Measurements from ENCODE around the gene RAP1GAP2. TPM values are rescaled to one million over a fixed set of nuclear protein-coding genes. Genes with fewer than 3 reads are reported as not detected.

Gene RAP1GAP2
- total and polyA plus RNA-seq, 2 of the 8 experiments (the other 6 are each of a cell fraction or from before 2014, with no cell fraction given), result 24.0 to 63.8 TPM

DNA sequence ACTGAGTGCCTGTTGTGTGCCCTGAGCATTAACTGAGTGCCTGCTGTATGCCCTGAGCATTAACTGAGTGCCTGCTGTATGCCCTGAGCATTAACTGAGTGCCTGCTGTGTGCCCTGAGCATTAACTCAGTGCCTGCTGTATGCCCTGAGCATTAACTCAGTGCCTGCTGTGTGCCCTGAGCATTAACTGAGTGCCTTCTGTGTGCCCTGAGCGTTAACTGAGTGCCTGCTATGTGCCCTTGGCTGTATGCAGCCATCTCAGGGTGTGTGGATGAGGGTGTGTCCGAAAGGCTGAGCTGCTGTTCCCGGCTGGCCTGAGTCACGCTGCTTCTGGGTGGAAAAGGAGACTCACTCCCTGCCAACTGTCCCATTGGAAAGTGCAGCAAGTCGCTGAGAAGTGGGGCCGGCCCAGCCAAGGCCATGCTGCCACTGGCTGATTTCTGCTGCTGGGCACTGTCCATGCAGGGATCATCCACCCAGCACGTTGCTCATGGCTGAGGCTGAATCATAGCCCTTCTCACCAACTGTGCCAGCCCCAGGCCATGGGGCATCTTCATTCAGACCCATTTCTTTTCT, 153.3 kb downstream of the RAP1GAP2 start:
- Histone ChIP-seq H3K56ac (replicated peaks; ENCODE audit: insufficient read length, low read depth, low read length) (no peak overlapping the region), H3K4me1 (replicated peaks in 1 of 4; ENCODE audit: control insufficient read depth in 3 of 4, insufficient read depth in 4 of 4, low read length in 3 of 4) (peaks cover 0 to 3% (median 0%) of the 10 kb centered on the region in 4 experiments; a peak in 1 of 7 replicates), H3K79me2 (ENCODE audit: control insufficient read depth in 1 of 2, insufficient read depth in 2 of 2, low read length in 2 of 2) (peaks cover 0 to 8% of the 10 kb centered on the region in 2 experiments; a peak in 1 of 4 replicates), H3K4me3 (ENCODE audit: extremely low read depth in 1 of 4, insufficient read depth in 2 of 4, low read depth in 3 of 4, low read length in 4 of 4) (no peak overlapping the region), H2BK15ac (ENCODE audit: low read length) (no peak overlapping the region), H2AFZ (ENCODE audit: low read length) (no peak overlapping the region), H4K20me1 (replicated peaks in 1 of 2; ENCODE audit: control insufficient read depth in 1 of 2, insufficient read depth in 2 of 2, low read length in 2 of 2) (peaks cover 6 to 13% of the 10 kb centered on the region in 2 experiments), H4K91ac (replicated peaks; ENCODE audit: insufficient read length, low read length) (no peak overlapping the region), H3K23me2 (ENCODE audit: low read depth, low read length) (no peaks in the 10 kb centered on the region), H3K9me3 (ENCODE audit: insufficient read depth in 2 of 2, low read depth in 1 of 2, low read length in 1 of 2) (no peaks in the 10 kb centered on the region), H2BK20ac (ENCODE audit: low read length) (no peak overlapping the region), H3K36me3 (ENCODE audit: control insufficient read depth in 2 of 4, insufficient read depth in 4 of 4, low read length in 3 of 4) (no peaks in the 10 kb centered on the region), H3K23ac (ENCODE audit: insufficient read length) (no peak overlapping the region), H3K9ac (replicated peaks in 1 of 4; ENCODE audit: extremely low read depth in 1 of 4, low read depth in 3 of 4, low read length in 3 of 4) (no peak overlapping the region), H3K4me2 (ENCODE audit: insufficient read depth in 1 of 2, low read depth in 2 of 2, low read length in 2 of 2) (no peak overlapping the region), H2AK5ac (ENCODE audit: low read depth, low read length) (no peak overlapping the region), H2BK12ac (ENCODE audit: low read depth, low read length) (no peak overlapping the region), H3K79me1 (ENCODE audit: low read depth, low read length) (peaks cover 11% of the 10 kb centered on the region), H3K27me3 (replicated peaks in 1 of 4; ENCODE audit: control insufficient read depth in 3 of 4, extremely low read depth in 1 of 4, insufficient read depth in 3 of 4, low read length in 3 of 4) (no peaks in the 10 kb centered on the region), H3K27ac (ENCODE audit: low read depth, low read length) (no peak overlapping the region), H3K4ac (replicated peaks; ENCODE audit: insufficient read length, low read depth, low read length) (no peak overlapping the region), H2BK5ac (ENCODE audit: low read depth, low read length) (no peak overlapping the region), H2BK120ac (replicated peaks; ENCODE audit: low read depth, low read length) (no peak overlapping the region), H3K14ac (ENCODE audit: insufficient read length) (no peak overlapping the region), H4K5ac (ENCODE audit: insufficient read length, low read depth, low read length) (no peak overlapping the region), H3K18ac (ENCODE audit: extremely low read depth, low read length) (no peak overlapping the region), H4K8ac (ENCODE audit: extremely low read depth, insufficient read depth, low read length) (no peak overlapping the region)
- FAIRE-seq (no peak), DNase-seq (ENCODE audit: low read depth in 1 of 2, low spot score in 2 of 2) (no peak)
- ChIA-PET POLR2A (ENCODE audit: partially characterized antibody) (no interaction called here), CTCF (ENCODE audit: partially characterized antibody) (interaction anchor here (0.6 to 1.7 kb wide), 3 partner anchors 12 to 162 kb away, joined by 4 to 7 read pairs (median 5); no protein-coding TSS in a partner anchor)
- 86% methylated on average over 7 of the region's 7 CpGs; no CpG with 5 or more reads in 1 of the 2 experiments for WGBS, 2 experiments (ENCODE audit: extremely low coverage in 1 of 2, insufficient coverage in 1 of 2, insufficient read length in 1 of 2, insufficient replicate concordance in 2 of 2, low coverage in 1 of 2, low lambda C conversion rate in 2 of 2, missing lambda C conversion rate in 1 of 2)
- TF ChIP-seq, protein P1, sequence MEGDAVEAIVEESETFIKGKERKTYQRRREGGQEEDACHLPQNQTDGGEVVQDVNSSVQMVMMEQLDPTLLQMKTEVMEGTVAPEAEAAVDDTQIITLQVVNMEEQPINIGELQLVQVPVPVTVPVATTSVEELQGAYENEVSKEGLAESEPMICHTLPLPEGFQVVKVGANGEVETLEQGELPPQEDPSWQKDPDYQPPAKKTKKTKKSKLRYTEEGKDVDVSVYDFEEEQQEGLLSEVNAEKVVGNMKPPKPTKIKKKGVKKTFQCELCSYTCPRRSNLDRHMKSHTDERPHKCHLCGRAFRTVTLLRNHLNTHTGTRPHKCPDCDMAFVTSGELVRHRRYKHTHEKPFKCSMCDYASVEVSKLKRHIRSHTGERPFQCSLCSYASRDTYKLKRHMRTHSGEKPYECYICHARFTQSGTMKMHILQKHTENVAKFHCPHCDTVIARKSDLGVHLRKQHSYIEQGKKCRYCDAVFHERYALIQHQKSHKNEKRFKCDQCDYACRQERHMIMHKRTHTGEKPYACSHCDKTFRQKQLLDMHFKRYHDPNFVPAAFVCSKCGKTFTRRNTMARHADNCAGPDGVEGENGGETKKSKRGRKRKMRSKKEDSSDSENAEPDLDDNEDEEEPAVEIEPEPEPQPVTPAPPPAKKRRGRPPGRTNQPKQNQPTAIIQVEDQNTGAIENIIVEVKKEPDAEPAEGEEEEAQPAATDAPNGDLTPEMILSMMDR (IDR thresholded peaks at IDR 0.05; ENCODE audit: control extremely low read depth in 1 of 3, insufficient read depth in 1 of 3, low read depth in 1 of 3, low read length in 3 of 3), result no peak
- TF ChIP-seq CBX8 (IDR thresholded peaks at IDR 0.05; ENCODE audit: borderline replicate concordance, low read depth, low read length) (no peak), JUND (IDR thresholded peaks at IDR 0.05; ENCODE audit: low read length) (no peak), SIX5 (IDR thresholded peaks at IDR 0.05; ENCODE audit: low read depth, low read length) (no peak), POLR2AphosphoS5 (IDR thresholded peaks at IDR 0.05; ENCODE audit: low read depth, low read length) (no peak), CREB1 (IDR thresholded peaks at IDR 0.05) (no peak), RBBP5 (IDR thresholded peaks at IDR 0.05; ENCODE audit: borderline replicate concordance, low read depth, low read length) (no peak)
- TF ChIP-seq, protein P2, sequence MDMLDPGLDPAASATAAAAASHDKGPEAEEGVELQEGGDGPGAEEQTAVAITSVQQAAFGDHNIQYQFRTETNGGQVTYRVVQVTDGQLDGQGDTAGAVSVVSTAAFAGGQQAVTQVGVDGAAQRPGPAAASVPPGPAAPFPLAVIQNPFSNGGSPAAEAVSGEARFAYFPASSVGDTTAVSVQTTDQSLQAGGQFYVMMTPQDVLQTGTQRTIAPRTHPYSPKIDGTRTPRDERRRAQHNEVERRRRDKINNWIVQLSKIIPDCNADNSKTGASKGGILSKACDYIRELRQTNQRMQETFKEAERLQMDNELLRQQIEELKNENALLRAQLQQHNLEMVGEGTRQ (IDR thresholded peaks at IDR 0.05; ENCODE audit: low read length), result no peak
- TF ChIP-seq, protein P3, sequence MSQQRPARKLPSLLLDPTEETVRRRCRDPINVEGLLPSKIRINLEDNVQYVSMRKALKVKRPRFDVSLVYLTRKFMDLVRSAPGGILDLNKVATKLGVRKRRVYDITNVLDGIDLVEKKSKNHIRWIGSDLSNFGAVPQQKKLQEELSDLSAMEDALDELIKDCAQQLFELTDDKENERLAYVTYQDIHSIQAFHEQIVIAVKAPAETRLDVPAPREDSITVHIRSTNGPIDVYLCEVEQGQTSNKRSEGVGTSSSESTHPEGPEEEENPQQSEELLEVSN (IDR thresholded peaks at IDR 0.05), result no peak
